NK-92 (cell line): ENCODE results near the gene FAM43B.

ENCODE experiments used
- DNase-seq: peaks from one replicate; lab custom pipeline; 2025; ENCODE audit not compliant: unreplicated experiment; lab: John Stamatoyannopoulos, UW

FAM43B gene

GRCh38 chr1:20589331-20590278 is 37.2 kb downstream of the FAM43B start:
- DNase-seq: no peak

GRCh38 chr1:20590306-20590777 is 38.0 kb downstream of the FAM43B start:
- no peak for DNase-seq

GRCh38 chr1:20593756-20594155 is 41.4 kb downstream of the FAM43B start:
- no peak for DNase-seq

DNA sequence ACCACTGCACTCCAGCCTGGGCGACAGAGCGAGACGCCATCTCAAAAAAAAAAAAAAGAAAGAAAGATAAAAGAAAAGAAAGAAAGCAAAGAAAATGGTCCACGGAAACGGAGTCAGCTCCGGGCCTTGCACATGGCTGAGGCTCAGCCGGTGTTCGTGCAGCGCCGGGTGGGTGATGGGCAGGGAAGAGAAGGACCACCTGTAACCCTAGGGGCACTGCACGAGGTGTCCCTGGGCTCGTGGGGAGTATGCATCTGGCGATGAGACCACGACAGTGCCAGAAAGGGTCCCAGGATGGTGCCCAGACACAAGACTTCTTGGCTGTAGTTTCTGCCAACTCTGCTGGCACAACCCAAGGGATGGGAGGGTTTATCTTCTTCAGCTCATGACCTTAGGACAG is 42.4 kb downstream of the FAM43B start:
- no peak for DNase-seq

GRCh38 chr1:20596106-20596505 is 43.7 kb downstream of the FAM43B start:
- DNase-seq: no peak

DNA sequence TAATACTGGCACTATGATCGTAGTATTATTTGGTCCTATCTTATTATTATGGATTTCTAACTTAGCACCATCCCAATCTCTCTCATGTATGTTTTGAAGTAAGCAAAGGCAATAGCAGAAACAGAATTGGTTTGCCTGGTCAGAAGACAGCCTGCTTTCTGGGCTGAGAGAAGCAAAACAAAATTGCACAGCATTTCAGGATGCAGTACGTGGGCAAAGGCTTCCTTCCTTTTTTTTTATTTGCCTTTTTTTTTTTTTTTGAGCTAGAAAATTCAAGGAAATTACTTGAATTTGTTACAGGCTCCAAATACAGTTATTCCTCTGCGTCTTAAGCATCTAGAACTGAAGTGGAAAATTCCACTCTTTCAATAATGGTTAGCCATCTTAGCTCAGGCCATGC is 45.3 kb downstream of the FAM43B start:
- no peak for DNase-seq

DNA sequence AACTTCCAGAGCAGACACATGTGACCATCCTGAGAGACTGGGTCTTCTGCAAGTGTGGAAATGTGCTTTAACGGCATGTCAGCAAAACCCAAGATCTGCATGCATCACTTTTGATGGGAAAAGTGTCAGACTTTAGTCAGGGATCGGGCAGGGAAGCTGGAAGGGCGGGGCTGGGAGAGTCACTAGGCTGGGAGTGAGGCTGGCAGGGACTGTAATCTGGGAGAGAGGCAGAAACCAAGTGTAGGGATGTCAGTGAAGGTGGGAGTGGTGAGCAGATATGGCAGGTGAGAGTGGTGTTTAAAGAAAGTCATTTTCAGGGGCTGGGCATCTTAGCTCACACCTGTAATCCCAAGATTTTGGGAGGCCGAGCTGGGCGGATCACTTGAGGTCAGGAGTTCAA is 47.8 kb downstream of the FAM43B start:
- no peak for DNase-seq

GRCh38 chr1:20601129-20601825 is 48.9 kb downstream of the FAM43B start:
- DNase-seq: no peak

GRCh38 chr1:20602851-20603450 is 50.6 kb downstream of the FAM43B start:
- DNase-seq: no peak

DNA sequence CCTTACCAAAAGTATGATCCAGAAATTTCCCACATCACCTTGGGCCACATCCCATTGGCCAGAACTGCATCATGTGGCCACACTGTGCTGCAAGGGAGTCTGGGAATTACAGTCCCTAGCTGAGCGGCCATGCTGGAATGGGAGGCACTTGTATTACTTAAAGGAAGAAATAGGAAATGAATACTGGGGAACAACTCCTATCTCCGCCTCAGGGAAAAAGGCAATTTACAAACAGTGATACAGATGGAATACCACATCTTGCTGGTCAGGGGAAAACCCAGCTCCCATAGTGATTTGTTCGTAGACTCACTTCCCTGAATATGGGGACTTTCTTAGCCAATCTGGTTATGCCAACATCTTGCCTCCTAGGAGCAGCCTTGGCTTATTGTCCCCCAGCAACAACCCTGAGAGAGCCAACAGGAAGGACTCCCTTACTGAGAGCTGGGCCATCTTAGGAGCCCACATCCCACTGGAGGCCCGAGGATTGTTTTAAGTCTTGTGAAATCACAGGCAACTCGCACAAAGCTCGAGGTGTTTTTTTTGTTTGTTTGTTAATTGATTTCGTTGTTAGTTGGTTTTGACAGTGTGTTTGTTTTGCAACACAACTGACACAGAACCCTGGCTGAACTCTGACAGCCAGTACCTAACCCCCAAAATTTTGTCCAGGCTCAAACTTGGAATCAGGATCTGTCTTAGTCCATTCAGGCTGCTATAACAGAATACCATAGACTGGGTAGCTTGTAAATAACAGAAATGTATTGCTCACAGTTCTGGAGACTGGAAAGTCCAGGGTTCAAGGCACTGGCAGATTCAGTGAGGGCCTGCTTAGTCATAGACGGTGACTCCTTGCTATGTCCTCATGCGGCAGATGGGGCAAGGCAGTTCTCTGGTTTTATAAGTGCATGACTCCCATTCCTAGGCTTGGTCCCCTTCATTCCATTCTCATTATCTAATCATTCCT is 51.4 kb downstream of the FAM43B start:
- no peak for DNase-seq
